ENCODE measurements around the gene CRNN.

- TF ChIP-seq EZH2phosphoT487 (IDR thresholded peaks at IDR 0.05; ENCODE audit: insufficient read depth, low read depth) (no peak), EZH2 (IDR thresholded peaks at IDR 0.05; ENCODE audit: insufficient read depth, poor library complexity, severe bottlenecking) (no peak)
Measured at GRCh38 chr1:152442301-152442700, 28.2 kb upstream of the CRNN start.

All from GM23248 (cell line).